Panc1 (cell line): ENCODE results near the gene MEMO1. TPM values are rescaled to one million over a fixed set of nuclear protein-coding genes. Genes with fewer than 3 reads are reported as not detected.

Experiments
- ATAC-seq: fragments of 200-7000 bp; cut with Tn5 transposase; 2 replicates; pipeline ENCODE4 v1.9.1; 2020; ENCODE audit warnings: mild to moderate bottlenecking, moderate library complexity
- BruUV-seq: library from RNA; stranded (reverse); fragments of 400-500 nt; replicated peaks from 2 replicates; lab custom pipeline; 2021; lab: Mats Ljungman, UMichigan
- CTCF ChIA-PET: fragments of 300-600 bp; sonication (Branson Sonifier 250); formaldehyde crosslinking; loops from one replicate; lab custom pipeline; 2022; ENCODE audit warnings: antibody characterized with exemption; lab: Charles Lee
- POLR2A ChIA-PET: fragments of 300-600 bp; sonication (Branson Sonifier 250); formaldehyde crosslinking; loops from one replicate; lab custom pipeline; 2022; ENCODE audit warnings: antibody characterized with exemption; lab: Charles Lee
- DNase-seq: peaks from one replicate; pipeline ENCODE4 v3.0.0-alpha.2; 2010; ENCODE audit warnings: low read depth, low spot score
- H3K27ac ChIP-seq: 2 replicates; pipeline ENCODE4 v1.5.1; 2011; ENCODE audit warnings: mild to moderate bottlenecking, low read length, inconsistent platforms
- H3K27me3 ChIP-seq: fragments of 200-500 bp; sonication (Bioruptor generic); 2 replicates; pipeline ENCODE4 v1.6.0; 2014; ENCODE audit warnings: low read length, inconsistent platforms; ENCODE audit not compliant: control insufficient read depth, insufficient read depth
- H3K36me3 ChIP-seq: fragments of 200-500 bp; sonication (Bioruptor generic); 2 replicates; pipeline ENCODE4 v1.5.1; 2014; ENCODE audit warnings: inconsistent platforms, mild to moderate bottlenecking, low read length, moderate library complexity; ENCODE audit not compliant: control insufficient read depth, insufficient read depth
- H3K4me1 ChIP-seq: 2 replicates; pipeline ENCODE4 v1.5.1; 2011; ENCODE audit warnings: inconsistent platforms, mild to moderate bottlenecking, low read length, moderate library complexity; ENCODE audit not compliant: control insufficient read depth, insufficient read depth
- H3K4me3 ChIP-seq, 2 experiments: 2 replicates each; pipeline ENCODE4 v1.5.1; 2011 to 2012; ENCODE audit warnings: low read depth in 2 of 2, low read length in 2 of 2, mild to moderate bottlenecking in 2 of 2, inconsistent platforms in 1 of 2, moderate library complexity in 1 of 2
- H3K9me3 ChIP-seq: fragments of 200-500 bp; sonication (Bioruptor generic); 2 replicates; pipeline ENCODE4 v1.5.1; 2014; ENCODE audit warnings: low read depth, mild to moderate bottlenecking, inconsistent platforms, low read length, moderate library complexity; ENCODE audit not compliant: control insufficient read depth, insufficient read depth
- POLR2AphosphoS5 ChIP-seq: IDR thresholded peaks from 2 replicates; pipeline ENCODE4 v1.6.1; 2012; ENCODE audit warnings: mild to moderate bottlenecking, low read depth, low read length, moderate library complexity
- SIN3A ChIP-seq: IDR thresholded peaks from 2 replicates; pipeline ENCODE4 v1.6.1; 2012; ENCODE audit warnings: low read depth, mild to moderate bottlenecking, low read length, moderate library complexity, borderline replicate concordance; ENCODE audit not compliant: insufficient read depth
- TCF7L2 ChIP-seq: IDR thresholded peaks from 2 replicates; pipeline ENCODE4 v1.6.1; 2011; ENCODE audit warnings: mild to moderate bottlenecking, low read depth, low read length, inconsistent platforms
- in situ Hi-C: cut with HindIII; loops from 2 replicates; pipeline ENCODE4 v1.10.0; 2016; ENCODE audit warnings: low sequenced_read_pairs, low pct_unique_long_range_greater_than_20kb
- intact Hi-C: fragments of 100-400 bp; cut with micrococcal nuclease; formaldehyde crosslinking; loops from one replicate; pipeline ENCODE4 v1.10.0; 2022; ENCODE audit not compliant: unreplicated experiment
- total RNA-seq: library from RNA; stranded (reverse); gene quantifications from one replicate; pipeline ENCODE4 v1.2.1, GENCODE V29; 2021; ENCODE audit not compliant: unreplicated experiment
- TF ChIP-seq, protein P1 (sequence below), 2 experiments: IDR thresholded peaks; 2 replicates each; pipeline ENCODE4 v1.6.1; 2011 to 2012; ENCODE audit warnings: low read depth in 2 of 2, control low read depth in 1 of 2, low read length in 1 of 2, mild to moderate bottlenecking in 1 of 2, moderate library complexity in 1 of 2; ENCODE audit not compliant: insufficient read depth in 1 of 2
- TF ChIP-seq, protein P2 (sequence below): fragments of 450-650 bp; IDR thresholded peaks from 2 replicates; pipeline ENCODE4 v1.5.1; 2017; ENCODE audit warnings: mild to moderate bottlenecking

The MEMO1 gene
- total RNA-seq, 1 experiment from 2014 or later, result 60.8 TPM

DNA sequence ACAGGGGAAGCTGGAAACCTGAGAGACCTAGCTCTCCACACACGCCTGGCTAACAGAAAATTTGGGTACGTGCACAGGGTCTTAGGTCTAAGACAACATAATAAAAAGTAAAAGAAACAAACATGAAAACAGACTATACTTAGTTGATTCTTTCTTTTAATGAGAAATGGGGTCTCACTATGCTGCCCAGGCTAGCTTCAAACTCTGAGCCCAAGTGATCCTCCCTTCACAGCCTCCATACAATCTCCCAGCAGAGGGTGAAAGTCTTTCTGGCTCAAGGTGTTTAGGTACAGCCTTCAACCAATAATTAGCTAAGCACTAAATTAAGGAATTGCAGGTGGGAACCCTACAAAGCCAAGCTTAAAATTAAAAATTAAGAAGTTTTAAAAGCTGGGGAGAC is 116.2 kb downstream of the MEMO1 start:
- peaks cover 2% of the 10 kb centered on the region; the same call in 1 of the 2 replicates for H3K36me3 ChIP-seq
- H3K4me1 ChIP-seq, result no peaks in the 10 kb centered on the region
- H3K27me3 ChIP-seq, result no peaks in the 10 kb centered on the region
- no TSS peak for BruUV-seq
- intact Hi-C loops (no loop called here), in situ Hi-C loops (no loop called here)
- CTCF ChIA-PET, result no interaction called here
- no peak overlapping the region for H3K4me3 ChIP-seq
- DNase-seq, result no peak
- POLR2A ChIA-PET, result no interaction called here
- TF ChIP-seq SIN3A (no peak), POLR2AphosphoS5 (no peak), TCF7L2 (no peak)
- TF ChIP-seq, protein P1, sequence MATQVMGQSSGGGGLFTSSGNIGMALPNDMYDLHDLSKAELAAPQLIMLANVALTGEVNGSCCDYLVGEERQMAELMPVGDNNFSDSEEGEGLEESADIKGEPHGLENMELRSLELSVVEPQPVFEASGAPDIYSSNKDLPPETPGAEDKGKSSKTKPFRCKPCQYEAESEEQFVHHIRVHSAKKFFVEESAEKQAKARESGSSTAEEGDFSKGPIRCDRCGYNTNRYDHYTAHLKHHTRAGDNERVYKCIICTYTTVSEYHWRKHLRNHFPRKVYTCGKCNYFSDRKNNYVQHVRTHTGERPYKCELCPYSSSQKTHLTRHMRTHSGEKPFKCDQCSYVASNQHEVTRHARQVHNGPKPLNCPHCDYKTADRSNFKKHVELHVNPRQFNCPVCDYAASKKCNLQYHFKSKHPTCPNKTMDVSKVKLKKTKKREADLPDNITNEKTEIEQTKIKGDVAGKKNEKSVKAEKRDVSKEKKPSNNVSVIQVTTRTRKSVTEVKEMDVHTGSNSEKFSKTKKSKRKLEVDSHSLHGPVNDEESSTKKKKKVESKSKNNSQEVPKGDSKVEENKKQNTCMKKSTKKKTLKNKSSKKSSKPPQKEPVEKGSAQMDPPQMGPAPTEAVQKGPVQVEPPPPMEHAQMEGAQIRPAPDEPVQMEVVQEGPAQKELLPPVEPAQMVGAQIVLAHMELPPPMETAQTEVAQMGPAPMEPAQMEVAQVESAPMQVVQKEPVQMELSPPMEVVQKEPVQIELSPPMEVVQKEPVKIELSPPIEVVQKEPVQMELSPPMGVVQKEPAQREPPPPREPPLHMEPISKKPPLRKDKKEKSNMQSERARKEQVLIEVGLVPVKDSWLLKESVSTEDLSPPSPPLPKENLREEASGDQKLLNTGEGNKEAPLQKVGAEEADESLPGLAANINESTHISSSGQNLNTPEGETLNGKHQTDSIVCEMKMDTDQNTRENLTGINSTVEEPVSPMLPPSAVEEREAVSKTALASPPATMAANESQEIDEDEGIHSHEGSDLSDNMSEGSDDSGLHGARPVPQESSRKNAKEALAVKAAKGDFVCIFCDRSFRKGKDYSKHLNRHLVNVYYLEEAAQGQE (IDR thresholded peaks at IDR 0.05; ENCODE audit: insufficient read depth in 1 of 2, low read depth in 2 of 2, low read length in 1 of 2), result no peak
- TF ChIP-seq, protein P2, sequence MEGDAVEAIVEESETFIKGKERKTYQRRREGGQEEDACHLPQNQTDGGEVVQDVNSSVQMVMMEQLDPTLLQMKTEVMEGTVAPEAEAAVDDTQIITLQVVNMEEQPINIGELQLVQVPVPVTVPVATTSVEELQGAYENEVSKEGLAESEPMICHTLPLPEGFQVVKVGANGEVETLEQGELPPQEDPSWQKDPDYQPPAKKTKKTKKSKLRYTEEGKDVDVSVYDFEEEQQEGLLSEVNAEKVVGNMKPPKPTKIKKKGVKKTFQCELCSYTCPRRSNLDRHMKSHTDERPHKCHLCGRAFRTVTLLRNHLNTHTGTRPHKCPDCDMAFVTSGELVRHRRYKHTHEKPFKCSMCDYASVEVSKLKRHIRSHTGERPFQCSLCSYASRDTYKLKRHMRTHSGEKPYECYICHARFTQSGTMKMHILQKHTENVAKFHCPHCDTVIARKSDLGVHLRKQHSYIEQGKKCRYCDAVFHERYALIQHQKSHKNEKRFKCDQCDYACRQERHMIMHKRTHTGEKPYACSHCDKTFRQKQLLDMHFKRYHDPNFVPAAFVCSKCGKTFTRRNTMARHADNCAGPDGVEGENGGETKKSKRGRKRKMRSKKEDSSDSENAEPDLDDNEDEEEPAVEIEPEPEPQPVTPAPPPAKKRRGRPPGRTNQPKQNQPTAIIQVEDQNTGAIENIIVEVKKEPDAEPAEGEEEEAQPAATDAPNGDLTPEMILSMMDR, result no peak
- no peaks in the 10 kb centered on the region for H3K9me3 ChIP-seq
- no peak for ATAC-seq
- H3K27ac ChIP-seq, result no peak overlapping the region

DNA sequence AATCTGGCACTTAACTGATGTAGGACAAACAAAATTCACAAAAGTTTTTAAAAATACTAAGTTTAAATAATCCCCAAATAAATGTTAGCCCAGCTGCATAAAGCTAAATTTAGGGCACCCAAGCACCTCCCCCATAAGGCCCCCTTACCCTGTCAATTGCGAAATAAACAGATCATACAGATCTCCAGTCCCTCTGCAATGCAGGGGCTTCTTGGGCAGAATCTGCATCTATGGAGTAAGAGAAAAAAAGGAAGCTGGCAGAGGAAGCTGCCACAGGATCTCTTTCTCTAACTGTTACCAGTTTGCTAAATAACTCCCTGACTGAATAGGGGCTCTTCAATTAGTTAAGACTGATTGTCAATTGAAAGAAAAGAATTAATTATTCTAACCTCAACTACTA is 117.7 kb downstream of the MEMO1 start:
- peaks cover 2% of the 10 kb centered on the region; the same call in 1 of the 2 replicates for H3K36me3 ChIP-seq
- ChIA-PET CTCF (no interaction called here), POLR2A (no interaction called here)
- intact Hi-C loops, result no loop called here
- H3K4me1 ChIP-seq, result no peaks in the 10 kb centered on the region
- ATAC-seq (no peak), DNase-seq (no peak)
- no peak overlapping the region for H3K27ac ChIP-seq
- no peak overlapping the region for H3K4me3 ChIP-seq
- no TSS peak for BruUV-seq
- no peaks in the 10 kb centered on the region for H3K27me3 ChIP-seq
- in situ Hi-C loops, result no loop called here
- TF ChIP-seq, protein P2, result no peak
- TF ChIP-seq SIN3A (no peak), TCF7L2 (no peak), POLR2AphosphoS5 (no peak)
- TF ChIP-seq, protein P1 (IDR thresholded peaks at IDR 0.05; ENCODE audit: insufficient read depth in 1 of 2, low read depth in 2 of 2, low read length in 1 of 2), result no peak
- H3K9me3 ChIP-seq, result no peaks in the 10 kb centered on the region
